ENCODE results near the gene PRDM15. TPM values are rescaled to one million over a fixed set of nuclear protein-coding genes. Genes with fewer than 3 reads are reported as not detected.

PRDM15 gene
- total RNA-seq, 1 experiment from 2014 or later: 16.7 TPM

DNA sequence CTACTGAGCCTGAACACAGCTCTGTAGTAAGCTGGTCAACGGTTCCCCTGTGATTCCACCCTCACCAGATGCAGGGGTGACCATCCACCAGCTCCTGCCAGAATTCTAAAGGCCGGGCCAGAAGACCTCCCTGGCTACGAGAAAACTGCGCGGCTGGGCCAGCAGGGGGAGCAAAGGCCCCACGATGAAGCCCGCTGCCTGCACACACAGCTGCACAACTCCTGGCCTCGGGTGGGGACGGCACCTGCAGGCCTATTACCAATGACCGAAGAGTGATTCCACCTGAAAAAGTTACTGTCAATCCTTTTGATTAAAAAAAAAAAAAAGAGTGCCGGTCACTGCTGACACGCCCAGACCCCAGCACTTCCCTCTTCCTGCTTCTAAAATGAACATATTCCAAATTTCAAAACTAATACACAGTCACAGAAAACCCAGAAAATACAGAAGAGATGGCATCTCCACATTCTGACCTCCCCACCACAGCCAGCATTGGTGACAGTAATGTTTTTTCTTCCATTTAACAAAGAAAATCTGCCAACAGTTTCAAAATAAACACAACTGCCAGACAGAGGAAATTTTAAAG lies 62.5 kb downstream of the PRDM15 start:
- POLR2A ChIA-PET (ENCODE audit: low non-redundant PET): no interaction called here
- Histone ChIP-seq H3K27me3 (replicated peaks; ENCODE audit: insufficient read depth, low read depth, low read length, poor library complexity) (no peaks in the 10 kb centered on the region), H3K4me3 (ENCODE audit: low read depth, low read length, poor library complexity, severe bottlenecking) (no peak overlapping the region), H3K36me3 (ENCODE audit: insufficient read depth, low read length, poor library complexity, severe bottlenecking) (no peaks in the 10 kb centered on the region), H3K4me1 (ENCODE audit: insufficient read depth, low read length, poor library complexity, severe bottlenecking) (peaks cover 19% of the 10 kb centered on the region), H3K27ac (ENCODE audit: low read depth, low read length, poor library complexity, severe bottlenecking) (peak overlapping the region; percentile 56), H3K9me3 (ENCODE audit: low read depth, low read length, poor library complexity, severe bottlenecking) (no peaks in the 10 kb centered on the region)
- DNase-seq (ENCODE audit: low spot score): peak; percentile 66
- TF ChIP-seq EZH2 (IDR thresholded peaks at IDR 0.05; ENCODE audit: borderline replicate concordance, low read depth, low read length, poor library complexity, severe bottlenecking): no peak
- TF ChIP-seq, protein P1, sequence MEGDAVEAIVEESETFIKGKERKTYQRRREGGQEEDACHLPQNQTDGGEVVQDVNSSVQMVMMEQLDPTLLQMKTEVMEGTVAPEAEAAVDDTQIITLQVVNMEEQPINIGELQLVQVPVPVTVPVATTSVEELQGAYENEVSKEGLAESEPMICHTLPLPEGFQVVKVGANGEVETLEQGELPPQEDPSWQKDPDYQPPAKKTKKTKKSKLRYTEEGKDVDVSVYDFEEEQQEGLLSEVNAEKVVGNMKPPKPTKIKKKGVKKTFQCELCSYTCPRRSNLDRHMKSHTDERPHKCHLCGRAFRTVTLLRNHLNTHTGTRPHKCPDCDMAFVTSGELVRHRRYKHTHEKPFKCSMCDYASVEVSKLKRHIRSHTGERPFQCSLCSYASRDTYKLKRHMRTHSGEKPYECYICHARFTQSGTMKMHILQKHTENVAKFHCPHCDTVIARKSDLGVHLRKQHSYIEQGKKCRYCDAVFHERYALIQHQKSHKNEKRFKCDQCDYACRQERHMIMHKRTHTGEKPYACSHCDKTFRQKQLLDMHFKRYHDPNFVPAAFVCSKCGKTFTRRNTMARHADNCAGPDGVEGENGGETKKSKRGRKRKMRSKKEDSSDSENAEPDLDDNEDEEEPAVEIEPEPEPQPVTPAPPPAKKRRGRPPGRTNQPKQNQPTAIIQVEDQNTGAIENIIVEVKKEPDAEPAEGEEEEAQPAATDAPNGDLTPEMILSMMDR (conservative IDR thresholded peaks at IDR 0.05; ENCODE audit: low read depth, low read length): peak; percentile 87
- CTCF ChIA-PET: interaction anchor here (0.5 to 2.2 kb wide), 12 partner anchors 14 to 1587 kb away, joined by 3 to 22 read pairs (median 4); no protein-coding TSS in a partner anchor
- no TSS peak for BruUV-seq (replicated peaks)
- intact Hi-C loops (cut with micrococcal nuclease; ENCODE audit: unreplicated experiment): loop anchor here (2.0 to 5.0 kb wide), 3 partner anchors 204 to 534 kb away; no protein-coding TSS in a partner anchor

DNA sequence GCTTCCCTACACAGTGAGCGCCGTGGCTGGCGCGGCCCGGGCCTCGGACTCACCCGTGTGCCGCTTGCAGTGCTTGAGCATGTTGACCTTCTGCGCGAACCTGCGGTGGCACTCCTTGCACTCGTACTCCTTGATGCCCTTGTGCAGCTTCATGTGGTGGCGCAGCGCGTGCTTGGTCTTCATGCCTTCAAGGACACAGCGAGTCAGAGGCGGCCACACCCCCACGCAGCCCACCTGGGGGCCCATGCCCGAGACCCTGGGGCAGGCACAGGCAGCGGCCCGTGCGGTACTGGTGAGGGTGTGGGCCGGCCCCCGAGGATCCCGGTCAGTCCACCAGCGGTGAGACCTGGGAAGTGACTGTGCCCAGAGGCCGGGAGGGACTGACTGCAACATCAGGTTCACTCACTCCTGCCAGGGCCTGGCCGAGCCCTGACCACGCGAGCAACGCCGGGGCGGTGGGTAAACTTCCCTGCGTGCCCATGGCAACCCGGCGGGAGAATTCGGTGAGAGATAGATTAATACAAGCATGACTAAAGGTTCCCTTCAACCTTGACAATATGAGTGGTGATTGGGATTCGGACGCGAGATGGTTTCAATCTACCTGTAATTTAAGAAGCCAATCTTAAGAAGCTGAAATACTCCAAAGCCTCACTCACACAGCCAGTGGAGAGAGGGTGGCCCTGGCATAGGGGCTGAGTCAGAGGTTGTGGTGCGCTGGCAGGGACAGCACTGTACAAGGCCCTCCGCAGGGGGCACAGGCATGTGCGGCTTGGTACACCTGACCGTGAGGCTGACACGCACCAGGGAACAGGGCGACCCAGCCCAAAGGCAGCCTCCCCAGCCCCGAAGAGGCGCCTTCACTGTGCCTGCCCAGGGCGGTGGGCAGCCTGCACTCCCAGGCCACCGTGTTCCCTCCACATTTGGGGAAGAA lies 63.2 kb downstream of the PRDM15 start:
- ChIA-PET CTCF (interaction anchor here (0.5 to 2.2 kb wide), 8 partner anchors 13 to 533 kb away, joined by 3 to 22 read pairs (median 6); no protein-coding TSS in a partner anchor), POLR2A (ENCODE audit: low non-redundant PET) (no interaction called here)
- no peak for DNase-seq (ENCODE audit: low spot score)
- intact Hi-C loops (cut with micrococcal nuclease; ENCODE audit: unreplicated experiment): loop anchor here (2.0 to 5.0 kb wide), 3 partner anchors 203 to 534 kb away; no protein-coding TSS in a partner anchor
- no TSS peak for BruUV-seq (replicated peaks)
- TF ChIP-seq, protein P1 (conservative IDR thresholded peaks at IDR 0.05; ENCODE audit: low read depth, low read length): no peak
- TF ChIP-seq EZH2 (IDR thresholded peaks at IDR 0.05; ENCODE audit: borderline replicate concordance, low read depth, low read length, poor library complexity, severe bottlenecking): no peak
- no peaks in the 10 kb centered on the region for H3K9me3 ChIP-seq (ENCODE audit: low read depth, low read length, poor library complexity, severe bottlenecking)
- peaks cover 19% of the 10 kb centered on the region for H3K4me1 ChIP-seq (ENCODE audit: insufficient read depth, low read length, poor library complexity, severe bottlenecking)
- H3K27me3 ChIP-seq (replicated peaks; ENCODE audit: insufficient read depth, low read depth, low read length, poor library complexity): no peaks in the 10 kb centered on the region
- no peaks in the 10 kb centered on the region for H3K36me3 ChIP-seq (ENCODE audit: insufficient read depth, low read length, poor library complexity, severe bottlenecking)
- peak overlapping the region; percentile 56 for H3K27ac ChIP-seq (ENCODE audit: low read depth, low read length, poor library complexity, severe bottlenecking)
- no peak overlapping the region for H3K4me3 ChIP-seq (ENCODE audit: low read depth, low read length, poor library complexity, severe bottlenecking)

DNA sequence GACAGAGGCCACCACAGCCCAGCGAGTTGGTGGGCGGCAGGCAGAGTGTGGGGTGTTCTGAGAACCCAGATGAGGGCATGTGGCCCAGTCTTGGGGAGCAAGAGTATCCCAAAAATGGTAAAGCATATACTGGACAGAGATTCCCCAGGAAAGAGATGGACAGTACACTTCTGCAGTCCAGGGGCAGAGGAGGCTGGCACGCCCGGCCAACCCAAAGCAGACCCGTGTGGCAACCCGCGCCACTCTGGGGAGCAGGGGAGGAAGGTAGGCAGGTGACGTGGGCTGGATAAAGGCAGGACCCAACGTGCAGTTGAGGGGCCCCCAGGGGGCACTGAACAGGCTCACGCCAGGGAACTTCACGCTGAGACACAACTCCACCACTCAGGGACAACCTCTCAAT lies 65.9 kb downstream of the PRDM15 start:
- Histone ChIP-seq H3K36me3 (ENCODE audit: insufficient read depth, low read length, poor library complexity, severe bottlenecking) (no peaks in the 10 kb centered on the region), H3K4me1 (ENCODE audit: insufficient read depth, low read length, poor library complexity, severe bottlenecking) (peaks cover 19% of the 10 kb centered on the region), H3K9me3 (ENCODE audit: low read depth, low read length, poor library complexity, severe bottlenecking) (no peaks in the 10 kb centered on the region), H3K4me3 (ENCODE audit: low read depth, low read length, poor library complexity, severe bottlenecking) (no peak overlapping the region), H3K27me3 (replicated peaks; ENCODE audit: insufficient read depth, low read depth, low read length, poor library complexity) (no peaks in the 10 kb centered on the region), H3K27ac (ENCODE audit: low read depth, low read length, poor library complexity, severe bottlenecking) (peak overlapping the region; percentile 65)
- ChIA-PET POLR2A (ENCODE audit: low non-redundant PET) (no interaction called here), CTCF (no interaction called here)
- BruUV-seq (replicated peaks): no TSS peak
- no peak for DNase-seq (ENCODE audit: low spot score)
- TF ChIP-seq, protein P1 (conservative IDR thresholded peaks at IDR 0.05; ENCODE audit: low read depth, low read length): no peak
- no peak for TF ChIP-seq EZH2 (IDR thresholded peaks at IDR 0.05; ENCODE audit: borderline replicate concordance, low read depth, low read length, poor library complexity, severe bottlenecking)
- intact Hi-C loops (cut with micrococcal nuclease; ENCODE audit: unreplicated experiment): no loop called here

Measured in A673 (cell line).